GM19238 (cell line): ENCODE measurements around the gene ABTB1.
A peak's percentile ranks its signal among the peaks of the same experiment; 100 is the strongest.

Source experiments
- DNase-seq: peaks from one replicate; pipeline ENCODE4 v3.0.0; 2011; ENCODE audit warnings: low spot score; ENCODE audit not compliant: insufficient read length

Gene ABTB1

GRCh38 chr3:127686512-127686894, 13.8 kb downstream of the ABTB1 start:
- no peak for DNase-seq

GRCh38 chr3:127687228-127687737, 14.5 kb downstream of the ABTB1 start:
- no peak for DNase-seq

GRCh38 chr3:127688022-127688415, 15.3 kb downstream of the ABTB1 start:
- no peak for DNase-seq

- no peak for DNase-seq
These were observed 15.9 kb downstream of the ABTB1 start for GRCh38 chr3:127688416-127689265.

GRCh38 chr3:127689266-127689860, 16.6 kb downstream of the ABTB1 start:
- no peak for DNase-seq

GRCh38 chr3:127690106-127690505, 17.4 kb downstream of the ABTB1 start:
- no peak for DNase-seq

GRCh38 chr3:127690823-127691452, 18.2 kb downstream of the ABTB1 start:
- DNase-seq, result no peak

- no peak for DNase-seq
These were observed 18.7 kb downstream of the ABTB1 start for GRCh38 chr3:127691489-127691888.

- no peak for DNase-seq
These were observed 19.2 kb downstream of the ABTB1 start for GRCh38 chr3:127691974-127692373.

GRCh38 chr3:127692501-127693335, 20.0 kb downstream of the ABTB1 start:
- DNase-seq, result no peak

GRCh38 chr3:127693336-127693843, 20.6 kb downstream of the ABTB1 start:
- DNase-seq, result no peak

- DNase-seq, result no peak
These were observed 21.9 kb downstream of the ABTB1 start for GRCh38 chr3:127694467-127695215.

- peak; percentile 23 for DNase-seq
These were observed 24.9 kb downstream of the ABTB1 start for GRCh38 chr3:127697551-127698240.

- no peak for DNase-seq
These were observed 25.5 kb downstream of the ABTB1 start for GRCh38 chr3:127698286-127698685.

- DNase-seq, result no peak
These were observed 26.1 kb downstream of the ABTB1 start for GRCh38 chr3:127698691-127699415.

- DNase-seq, result no peak
These were observed 26.9 kb downstream of the ABTB1 start for GRCh38 chr3:127699416-127700300.

GRCh38 chr3:127700406-127700805, 27.7 kb downstream of the ABTB1 start:
- no peak for DNase-seq

GRCh38 chr3:127701280-127701911, 28.6 kb downstream of the ABTB1 start:
- no peak for DNase-seq
